GM19397 (cell line): ENCODE data around the gene ZBTB43.

ENCODE experiments used
- ATAC-seq: cut with Tn5 transposase; IDR thresholded peaks from one replicate; pipeline ENCODE4 v1.9.1; 2021; ENCODE audit warnings: mild to moderate bottlenecking, moderate library complexity; ENCODE audit not compliant: unreplicated experiment

ZBTB43 gene

DNA sequence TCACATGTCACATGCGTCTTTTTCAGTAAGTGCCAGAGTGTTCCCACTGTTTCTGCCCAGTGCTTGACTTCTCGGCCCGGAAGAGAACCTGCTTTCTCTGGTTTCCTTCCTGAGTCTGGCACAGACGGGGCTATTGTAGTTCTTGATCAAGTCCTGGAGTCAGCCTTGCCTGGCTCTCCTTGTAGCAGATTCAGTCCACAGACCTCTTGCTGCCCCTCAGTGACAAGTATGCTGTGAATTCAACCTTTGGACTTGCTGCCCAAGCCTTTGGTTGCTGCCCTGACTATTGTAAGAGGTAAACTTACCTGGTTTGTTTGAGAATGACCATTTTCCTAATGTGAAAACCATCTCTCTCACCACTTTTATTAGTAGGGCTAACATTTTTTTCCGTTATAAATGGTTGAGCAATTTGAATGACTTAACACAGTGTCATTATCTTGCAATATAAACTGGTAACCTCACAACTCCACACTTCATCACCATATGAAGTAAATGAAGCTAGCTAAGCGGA lies 80.3 kb downstream of the ZBTB43 start:
- no peak for ATAC-seq

DNA sequence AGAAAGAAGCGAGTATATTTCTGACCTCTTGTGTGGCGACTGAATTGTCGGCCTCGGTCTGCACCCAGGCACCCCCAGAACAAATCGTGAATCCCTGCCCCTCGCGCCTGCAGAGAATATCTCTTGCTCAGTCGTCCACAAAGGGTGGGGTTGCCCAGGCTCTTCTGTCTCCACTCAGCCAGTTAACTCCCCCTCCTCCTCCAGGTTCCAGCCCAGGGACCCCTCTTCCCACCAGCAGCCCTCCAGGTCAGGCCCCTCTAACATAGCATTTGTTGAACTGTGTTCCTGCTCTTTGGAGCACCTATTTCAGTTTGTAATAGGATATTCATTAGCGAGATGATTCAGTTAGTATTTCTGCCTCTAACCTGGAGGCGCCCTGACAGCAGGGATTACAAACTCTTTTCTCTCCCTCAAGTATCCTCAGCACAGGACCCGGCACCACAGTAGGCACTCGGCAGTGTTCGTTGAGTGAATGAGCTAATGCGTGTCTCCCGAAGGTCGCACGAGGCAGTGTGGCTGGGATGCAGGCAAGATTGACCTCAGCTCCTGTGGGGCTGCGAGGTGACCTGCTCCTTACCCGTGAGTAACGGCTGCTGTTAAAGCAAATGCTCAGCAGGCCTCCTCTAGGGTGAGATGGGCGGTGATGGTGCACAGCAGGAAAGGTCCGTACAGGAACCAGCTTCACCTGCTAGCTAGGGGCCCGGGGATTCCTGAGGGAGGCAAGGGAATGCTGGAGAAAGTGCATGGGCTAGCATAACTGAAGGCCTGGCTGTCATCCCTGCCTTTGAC lies 81.4 kb downstream of the ZBTB43 start:
- ATAC-seq, result no peak

DNA sequence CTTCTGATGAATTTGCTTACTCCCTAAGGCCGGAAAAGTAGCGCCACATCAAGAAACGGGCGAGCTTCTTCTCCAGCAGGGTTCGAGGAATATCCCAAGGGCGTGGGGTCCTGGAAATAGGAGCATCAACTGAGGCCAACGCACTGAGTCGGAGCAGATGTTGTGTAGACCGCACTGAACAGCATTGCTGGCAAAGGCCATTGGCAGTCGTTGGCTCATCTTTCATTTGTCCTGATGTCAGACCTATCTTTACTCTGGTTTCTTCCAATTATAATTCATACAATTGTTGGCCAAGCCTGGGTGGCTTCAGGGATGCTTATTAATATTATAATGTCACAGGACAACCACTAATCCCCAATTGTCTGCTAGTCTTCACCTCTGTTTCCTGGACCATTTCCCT lies 82.1 kb downstream of the ZBTB43 start:
- no peak for ATAC-seq
